Spleen (tissue), 13 donors: ENCODE data around the gene TMEM18. TPM values are rescaled to one million over a fixed set of nuclear protein-coding genes. Genes with fewer than 3 reads are reported as not detected.

Experiments
- DNase-seq: peaks from one replicate; pipeline ENCODE4 v3.0.0-alpha.2; 2020
- H3K27ac ChIP-seq, 8 donors: fragments of 200-600 bp; sonication (generic) in 7 of 8; 1 replicate in 4 of 8; 2 replicates in 4 of 8; pipeline versions ENCODE4 v1.5.0 to v1.8.0; 2016 to 2021; ENCODE audit warnings: inconsistent platforms in 4 of 8, mild to moderate bottlenecking in 4 of 8, moderate library complexity in 1 of 8
- H3K27me3 ChIP-seq, 7 donors: fragments of 200-600 bp; sonication (generic) in 6 of 7; replicated peaks in 1 of 7; 1 replicate in 4 of 7; 2 replicates in 3 of 7; pipeline versions ENCODE4 v1.5.0 to v1.8.0; 2016 to 2021; ENCODE audit warnings: inconsistent platforms in 3 of 7, mild to moderate bottlenecking in 1 of 7
- H3K36me3 ChIP-seq, 6 donors: fragments of 200-600 bp; sonication (generic) in 5 of 6; 1 replicate in 4 of 6; 2 replicates in 2 of 6; pipeline versions ENCODE4 v1.5.0 to v1.8.0; 2016 to 2021; ENCODE audit warnings: inconsistent platforms in 2 of 6
- H3K4me1 ChIP-seq, 6 donors: fragments of 200-600 bp; sonication (generic) in 5 of 6; 1 replicate in 3 of 6; 2 replicates in 3 of 6; pipeline versions ENCODE4 v1.5.0 to v1.8.0; 2016 to 2021; ENCODE audit warnings: inconsistent platforms in 3 of 6
- H3K4me3 ChIP-seq, 8 donors: fragments of 200-600 bp; sonication (generic) in 7 of 8; 1 replicate in 4 of 8; 2 replicates in 4 of 8; pipeline versions ENCODE4 v1.5.0 to v1.8.0; 2016 to 2021; ENCODE audit warnings: inconsistent platforms in 4 of 8, mild to moderate bottlenecking in 4 of 8, moderate library complexity in 2 of 8
- H3K9me3 ChIP-seq, 8 donors: fragments of 200-600 bp; sonication (generic) in 7 of 8; 1 replicate in 4 of 8; 2 replicates in 4 of 8; pipeline versions ENCODE4 v1.5.0 to v1.8.0; 2016 to 2021; ENCODE audit warnings: inconsistent platforms in 4 of 8
- CTCF ChIP-seq, 11 experiments: fragments of 200-600 bp in 7 of 11; fragments of 450-650 bp in 4 of 11; sonication (generic) in 4 of 11; IDR thresholded peaks in 8 of 11; conservative IDR thresholded peaks in 3 of 11; 1 replicate in 7 of 11; 2 replicates in 4 of 11; pipeline versions ENCODE4 v1.4.0 to v1.8.0; 2016 to 2021; ENCODE audit warnings: antibody characterized with exemption in 11 of 11, inconsistent platforms in 4 of 11, mild to moderate bottlenecking in 1 of 11
- POLR2A ChIP-seq, 3 donors: fragments of 450-650 bp; IDR thresholded peaks; one replicate each; pipeline ENCODE4 v1.5.1; 2017; ENCODE audit warnings: antibody characterized with exemption in 3 of 3, mild to moderate bottlenecking in 1 of 3
- POLR2AphosphoS5 ChIP-seq, 3 donors: sonication (generic); formaldehyde crosslinking; IDR thresholded peaks; one replicate each; pipeline ENCODE4 v1.5.1; 2017; ENCODE audit warnings: antibody characterized with exemption in 3 of 3
- WGBS, 5 donors: extraction: QIAGEN DNeasy Blood & Tissue Kit in 3 of 5; methylation state at CpG; one replicate each; pipeline versions ENCODE4 v1.1.5 to v1.1.7; 2013 to 2018; 5-methylcytosine and 5-hydroxymethylcytosine counted together
- intact Hi-C: fragments of 100-400 bp; cut with DNase I; formaldehyde crosslinking; loops from one replicate; pipeline ENCODE4 v1.15.0; 2023; ENCODE audit warnings: low total_unique reads
- long read RNA-seq, 2 donors: transcript quantifications; one replicate each; lab custom pipeline, GENCODE V29; 2026
- polyA plus RNA-seq, 3 donors: library from polyadenylated mRNA; stranded (reverse); fragments of 200-250 nt; gene quantifications; one replicate each; pipeline ENCODE4 v1.2.1, GENCODE V29; 2013
- total RNA-seq, 7 donors: library from RNA; depleted of rRNA in 3 of 7; stranded (reverse); fragments of >200 nt in 3 of 7; fragmentation: NEBNext Ultra II Directional in 4 of 7; extraction: Animal tissue kit (Norgen Biotek cat#: 25700) in 4 of 7; gene quantifications; one replicate each; pipeline versions ENCODE4 v1.1.0 to v1.2.1, GENCODE V29; 2016 to 2021
- donor health status: healthy with polysubstance abuse.
- donor health status: DM: no; HTN: no; CAD: no; lungs with moderate emphysema.
- donor health status: DM: no; HTN: no; CAD: no.
- donor health status: Bipolar disorder and iron deficiency.
- donor health status: healthy.
- donor health status: DM: no; HTN: no; CAD: no.
- donor health status: DM: yes; HTN: yes; CAD: no.

TMEM18 gene
- total RNA-seq, result 10 to 100 TPM; 20.0 to 28.5 (median 22.2) TPM
- polyA plus RNA-seq, result 10 to 100 TPM; 20.2 to 29.3 (median 23.0) TPM
- long read RNA-seq, donor 1, transcript TMEM18-201 (5 exons, 2,762 nt), result major isoform, 19 of 33 reads
- long read RNA-seq, donor 1, partial matches to known transcripts, result 0 of 33 reads
- long read RNA-seq, donor 1, other reads (novel, unspliced or antisense), result 5 of 33 reads
- long read RNA-seq, donor 2, transcript TMEM18-201 (5 exons, 2,762 nt), result major isoform, 13 of 17 reads
- long read RNA-seq, donor 2, partial matches to known transcripts, result 0 of 17 reads
- long read RNA-seq, donor 2, other reads (novel, unspliced or antisense), result 0 of 17 reads

GRCh38 chr2:677056-677958, at the start of gene TMEM18:
Gene TMEM18 (minus strand): TSS chr2:677406. CDS start chr2:677345, 61 bp downstream.
- Histone ChIP-seq H3K4me1 (peaks cover 2 to 54% (median 40%) of the 10 kb centered on the region in 6 donors), H3K4me3 (peak within 1 kb of the TSS; percentile 53 to 85 (median 63)), H3K27ac (peak within 1 kb of the TSS; percentile 96 to 99 (median 98)), H3K9me3 (no peaks in the 10 kb centered on the region), H3K36me3 (peaks cover 0 to 33% (median 12%) of the 10 kb centered on the region in 6 donors), H3K27me3 (no peaks in the 10 kb centered on the region)
- intact Hi-C loops, result no loop called here
- peak; percentile 100 for DNase-seq
- TF ChIP-seq POLR2A (IDR thresholded peaks at IDR 0.05) (peak; percentile 23 to 98 (median 77)), CTCF (IDR thresholded peaks at IDR 0.05 in 8 of 11, conservative IDR thresholded peaks at IDR 0.05 in 3 of 11) (peak in 10 of 11 experiments; percentile 23 to 68 (median 52)), POLR2AphosphoS5 (IDR thresholded peaks at IDR 0.05) (peak; percentile 96 to 99 (median 99))
- 0 to 1% (median 1%) methylated on average over 42 to 68 of the region's 68 CpGs for WGBS, 5 donors

GRCh38 chr2:726169-726568, 49.0 kb upstream of the TMEM18 start:
- Histone ChIP-seq H3K4me1 (no peaks in the 10 kb centered on the region), H3K4me3 (no peak overlapping the region), H3K27me3 (peaks cover 0 to 51% (median 0%) of the 10 kb centered on the region in 7 donors), H3K36me3 (no peaks in the 10 kb centered on the region), H3K27ac (no peak overlapping the region), H3K9me3 (no peaks in the 10 kb centered on the region)
- intact Hi-C loops, result no loop called here
- DNase-seq, result no peak
- 66 to 85% (median 76%) methylated on average over 4 of the region's 4 CpGs for WGBS, 5 donors
- no peak for TF ChIP-seq POLR2AphosphoS5 (IDR thresholded peaks at IDR 0.05)
- TF ChIP-seq CTCF (IDR thresholded peaks at IDR 0.05 in 8 of 11, conservative IDR thresholded peaks at IDR 0.05 in 3 of 11), result no peak
- no peak for TF ChIP-seq POLR2A (IDR thresholded peaks at IDR 0.05)

DNA sequence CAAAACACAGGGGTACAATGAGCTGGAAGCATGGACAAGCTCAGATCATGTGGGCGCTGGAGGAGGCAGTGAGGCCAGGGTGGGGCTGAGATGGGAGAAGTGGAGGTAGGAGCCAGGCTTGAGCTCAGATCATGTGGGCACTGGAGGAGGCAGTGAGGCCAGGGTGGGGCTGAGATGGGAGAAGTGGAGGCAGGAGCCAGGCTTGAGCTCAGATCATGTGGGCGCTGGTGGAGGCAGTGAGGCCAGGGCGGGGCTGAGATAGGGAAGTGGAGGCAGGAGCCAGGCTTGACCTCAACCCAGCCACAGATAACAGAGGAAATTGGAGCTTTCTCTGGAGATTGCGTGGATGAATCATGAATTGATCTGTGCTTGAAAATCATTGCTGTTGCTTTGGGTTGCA, 48.3 kb upstream of the TMEM18 start:
- H3K4me1 ChIP-seq, result no peaks in the 10 kb centered on the region
- H3K4me3 ChIP-seq, result no peak overlapping the region
- no peak for DNase-seq
- intact Hi-C loops, result no loop called here
- H3K9me3 ChIP-seq, result no peaks in the 10 kb centered on the region
- 77 to 93% (median 81%) methylated on average over 4 of the region's 4 CpGs for WGBS, 5 donors
- TF ChIP-seq POLR2AphosphoS5 (IDR thresholded peaks at IDR 0.05), result no peak
- no peak for TF ChIP-seq POLR2A (IDR thresholded peaks at IDR 0.05)
- no peak for TF ChIP-seq CTCF (IDR thresholded peaks at IDR 0.05 in 8 of 11, conservative IDR thresholded peaks at IDR 0.05 in 3 of 11)
- H3K27me3 ChIP-seq, result peaks cover 0 to 48% (median 0%) of the 10 kb centered on the region in 7 donors
- no peaks in the 10 kb centered on the region for H3K36me3 ChIP-seq
- no peak overlapping the region for H3K27ac ChIP-seq
